CD4-positive, CD25-positive, alpha-beta regulatory T cell (primary cell): Measurements from ENCODE around the gene TXNL4A. TPM values are rescaled to one million over a fixed set of nuclear protein-coding genes. Genes with fewer than 3 reads are reported as not detected.

Source experiments
- ATAC-seq, 2 donors: fragments of 150-1000 bp; cut with Tn5 transposase; one replicate each; pipeline ENCODE4 v1.10.0; 2021; ENCODE audit warnings: low read depth in 2 of 2, moderate number of reproducible peaks in 2 of 2, moderate library complexity in 1 of 2
- DNase-seq, 3 donors: peaks; one replicate each; pipeline versions ENCODE4 v3.0.0 to v3.0.0-alpha.2; 2012 to 2022; ENCODE audit warnings: mixed read lengths in 1 of 3
- H3K27ac ChIP-seq: one replicate; pipeline ENCODE4 v1.7.0; 2013; ENCODE audit warnings: mild to moderate bottlenecking, low read length; ENCODE audit not compliant: insufficient read depth, poor library complexity, severe bottlenecking
- H3K27me3 ChIP-seq: one replicate; pipeline ENCODE4 v1.7.0; 2013; ENCODE audit warnings: low read length; ENCODE audit not compliant: control insufficient read depth, insufficient read depth
- H3K36me3 ChIP-seq: one replicate; pipeline ENCODE4 v1.7.0; 2013; ENCODE audit warnings: mild to moderate bottlenecking, low read length, moderate library complexity; ENCODE audit not compliant: control insufficient read depth, insufficient read depth
- H3K4me1 ChIP-seq: 2 replicates; pipeline ENCODE4 v1.7.0; 2013; ENCODE audit warnings: mild to moderate bottlenecking, low read length; ENCODE audit not compliant: insufficient read depth, control insufficient read depth, poor library complexity, severe bottlenecking
- H3K4me3 ChIP-seq: one replicate; pipeline ENCODE4 v1.7.0; 2013; ENCODE audit warnings: low read depth, mild to moderate bottlenecking, low read length, moderate library complexity
- H3K9me3 ChIP-seq, 2 experiments: 1 replicate in 1 of 2; 2 replicates in 1 of 2; pipeline ENCODE4 v1.7.0; 2013; ENCODE audit warnings: low read length in 2 of 2, mild to moderate bottlenecking in 1 of 2, moderate library complexity in 1 of 2; ENCODE audit not compliant: control insufficient read depth in 2 of 2
- H3K27ac Mint-ChIP-seq, 3 donors: one replicate each; pipeline ENCODE4 v1.8.0; 2020 to 2022; ENCODE audit warnings: mild to moderate bottlenecking in 3 of 3, mixed read lengths in 3 of 3, moderate library complexity in 2 of 3
- H3K27me3 Mint-ChIP-seq: one replicate; pipeline ENCODE4 v1.8.0; 2022; ENCODE audit warnings: mild to moderate bottlenecking, mixed read lengths
- H3K36me3 Mint-ChIP-seq: one replicate; pipeline ENCODE4 v1.8.0; 2020; ENCODE audit warnings: mixed read lengths
- H3K4me1 Mint-ChIP-seq, 4 donors: one replicate each; pipeline ENCODE4 v1.8.0; 2020 to 2022; ENCODE audit warnings: mixed read lengths in 4 of 4, mild to moderate bottlenecking in 1 of 4
- H3K4me3 Mint-ChIP-seq, 4 donors: one replicate each; pipeline ENCODE4 v1.8.0; 2020 to 2022; ENCODE audit warnings: mild to moderate bottlenecking in 4 of 4, mixed read lengths in 4 of 4, moderate library complexity in 3 of 4
- H3K9me3 Mint-ChIP-seq, 7 donors: one replicate each; pipeline ENCODE4 v1.8.0; 2020 to 2022; ENCODE audit warnings: mixed read lengths in 7 of 7, mild to moderate bottlenecking in 3 of 7, moderate library complexity in 2 of 7
- polyA plus RNA-seq, 4 donors: library from polyadenylated mRNA; unstranded; fragments of 300-500 nt; fragmentation: Illumina TruSeq; gene quantifications; one replicate each; pipeline ENCODE4 v1.2.3, GENCODE V29; 2021
- total RNA-seq: library from RNA; stranded (reverse); gene quantifications from one replicate; pipeline ENCODE4 v1.2.3, GENCODE V29; 2022

The TXNL4A gene
- total and polyA plus RNA-seq, 5 donors from 2014 or later: 70.5 to 216 (median 212) TPM

DNA sequence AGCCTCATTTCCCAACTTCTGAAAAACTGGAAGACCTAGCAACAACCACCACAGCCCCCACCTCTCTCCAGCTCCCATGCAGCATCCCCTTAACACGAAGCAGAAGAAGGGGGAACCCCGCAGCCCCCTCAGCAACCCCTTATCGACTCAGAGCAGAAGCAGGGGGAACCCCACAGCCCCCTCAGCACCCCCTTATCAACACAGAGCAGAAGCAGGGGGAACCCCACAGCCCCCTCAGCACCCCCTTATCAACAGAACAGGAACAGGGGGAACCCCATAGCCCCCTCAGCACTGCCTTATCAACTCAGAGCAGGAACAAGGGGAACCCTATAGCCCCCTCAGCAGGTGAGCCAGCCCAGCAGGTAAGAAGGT is 43.6 kb downstream of the TXNL4A start:
- DNase-seq (no peak), ATAC-seq (no peak)
- peak overlapping the region; percentile 32 to 67 (median 65) for H3K27ac Mint-ChIP-seq
- H3K9me3 Mint-ChIP-seq: no peaks in the 10 kb centered on the region
- no peaks in the 10 kb centered on the region for H3K27me3 ChIP-seq
- H3K4me3 Mint-ChIP-seq: no peak overlapping the region
- no peak overlapping the region for H3K4me3 ChIP-seq
- peaks cover 24% of the 10 kb centered on the region for H3K36me3 Mint-ChIP-seq
- no peak overlapping the region for H3K27ac ChIP-seq
- H3K4me1 ChIP-seq: peaks cover 19% of the 10 kb centered on the region
- H3K4me1 Mint-ChIP-seq: peaks cover 12 to 59% (median 25%) of the 10 kb centered on the region in 4 donors
- H3K36me3 ChIP-seq: peaks cover 27% of the 10 kb centered on the region
- no peaks in the 10 kb centered on the region for H3K27me3 Mint-ChIP-seq
- no peaks in the 10 kb centered on the region for H3K9me3 ChIP-seq

DNA sequence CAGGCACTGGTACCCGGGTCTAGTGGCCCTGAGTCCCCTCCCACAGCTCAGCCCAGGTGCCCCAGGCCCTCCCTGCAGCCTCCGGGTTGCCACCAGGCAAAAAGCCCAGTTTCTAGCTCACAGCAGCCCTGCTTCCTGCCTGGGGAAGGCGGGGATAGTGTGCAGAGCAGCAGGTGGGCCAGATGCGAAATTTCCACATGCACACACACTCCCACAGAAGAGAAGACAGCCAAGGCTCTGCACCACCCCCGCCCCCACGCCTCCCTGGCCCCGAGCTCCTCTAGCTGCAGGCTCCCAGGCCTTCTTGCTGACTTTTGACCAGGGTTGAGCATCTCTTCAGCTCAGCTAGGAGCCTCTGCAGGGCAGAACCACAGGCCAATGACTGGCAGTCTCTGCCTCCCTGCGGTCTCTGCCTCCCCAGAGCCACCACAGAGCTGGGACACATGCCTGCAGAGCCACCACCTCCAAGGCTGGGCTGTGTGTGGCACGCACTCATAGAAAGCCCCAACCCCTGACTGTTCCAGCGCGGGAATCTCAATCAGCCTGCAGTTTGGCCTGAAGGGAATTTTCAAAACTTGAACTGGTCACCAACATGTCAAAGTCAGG is 44.1 kb downstream of the TXNL4A start:
- Histone ChIP-seq H3K4me3 (no peak overlapping the region), H3K4me1 (peaks cover 14% of the 10 kb centered on the region), H3K36me3 (peaks cover 29% of the 10 kb centered on the region), H3K27me3 (no peaks in the 10 kb centered on the region), H3K27ac (no peak overlapping the region), H3K9me3 (no peaks in the 10 kb centered on the region)
- H3K27me3 Mint-ChIP-seq: no peaks in the 10 kb centered on the region
- H3K9me3 Mint-ChIP-seq: no peaks in the 10 kb centered on the region
- H3K4me1 Mint-ChIP-seq: peaks cover 11 to 57% (median 27%) of the 10 kb centered on the region in 4 donors
- peaks cover 29% of the 10 kb centered on the region for H3K36me3 Mint-ChIP-seq
- DNase-seq: no peak
- no peak overlapping the region for H3K4me3 Mint-ChIP-seq
- ATAC-seq: peak in 1 of 2 donors; percentile 30
- H3K27ac Mint-ChIP-seq: peak overlapping the region; percentile 32 to 67 (median 65)

GRCh38 chr18:79943608-79944125 is 44.7 kb downstream of the TXNL4A start:
- Histone ChIP-seq H3K27ac (no peak overlapping the region), H3K36me3 (peaks cover 29% of the 10 kb centered on the region), H3K27me3 (no peaks in the 10 kb centered on the region), H3K4me3 (no peak overlapping the region), H3K4me1 (peaks cover 9% of the 10 kb centered on the region), H3K9me3 (no peaks in the 10 kb centered on the region)
- no peak for DNase-seq
- Mint-ChIP-seq H3K36me3 (peaks cover 32% of the 10 kb centered on the region), H3K9me3 (peaks cover 0 to 1% (median 0%) of the 10 kb centered on the region in 7 donors), H3K27me3 (no peaks in the 10 kb centered on the region), H3K27ac (no peak overlapping the region), H3K4me1 (peaks cover 15 to 51% (median 28%) of the 10 kb centered on the region in 4 donors), H3K4me3 (no peak overlapping the region)
- ATAC-seq: no peak

- H3K27me3 ChIP-seq: no peaks in the 10 kb centered on the region
- ATAC-seq (no peak), DNase-seq (no peak)
- Mint-ChIP-seq H3K4me3 (peak overlapping the region in 1 of 4 donors; percentile 86), H3K4me1 (peaks cover 15 to 45% (median 28%) of the 10 kb centered on the region in 4 donors), H3K36me3 (peaks cover 34% of the 10 kb centered on the region), H3K27me3 (no peaks in the 10 kb centered on the region), H3K9me3 (peaks cover 0 to 1% (median 0%) of the 10 kb centered on the region in 7 donors), H3K27ac (peak overlapping the region in 1 of 3 donors; percentile 65)
- H3K36me3 ChIP-seq: peaks cover 35% of the 10 kb centered on the region
- H3K4me1 ChIP-seq: peaks cover 9% of the 10 kb centered on the region
- H3K4me3 ChIP-seq: no peak overlapping the region
- H3K27ac ChIP-seq: no peak overlapping the region
- H3K9me3 ChIP-seq: no peaks in the 10 kb centered on the region
Measured at GRCh38 chr18:79942786-79943607, 45.4 kb downstream of the TXNL4A start.

DNA sequence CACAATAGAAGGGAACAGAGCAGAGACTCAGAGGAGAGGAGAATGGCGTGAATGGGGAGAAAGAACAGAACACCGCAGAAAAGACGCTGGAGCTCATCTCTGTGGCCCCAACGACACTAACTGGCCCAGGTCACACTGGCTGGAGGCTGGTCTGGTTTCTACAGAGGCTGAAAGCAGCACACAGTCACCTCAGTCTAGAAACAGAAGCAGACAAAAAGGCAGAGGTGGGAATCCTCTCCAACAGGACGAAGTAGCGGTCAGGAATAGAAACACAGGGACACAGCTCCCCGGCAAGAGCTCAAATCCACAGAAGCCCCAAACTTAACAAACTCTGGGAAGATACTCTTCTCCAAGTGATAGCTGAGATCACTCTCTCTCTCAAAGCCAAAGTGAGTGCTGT is 46.2 kb downstream of the TXNL4A start:
- no peak for DNase-seq
- Mint-ChIP-seq H3K27ac (peak overlapping the region in 1 of 3 donors; percentile 18), H3K4me1 (peaks cover 15 to 42% (median 28%) of the 10 kb centered on the region in 4 donors), H3K36me3 (peaks cover 42% of the 10 kb centered on the region), H3K9me3 (peaks cover 0 to 3% (median 1%) of the 10 kb centered on the region in 7 donors), H3K27me3 (no peaks in the 10 kb centered on the region), H3K4me3 (no peak overlapping the region)
- no peak overlapping the region for H3K4me3 ChIP-seq
- no peaks in the 10 kb centered on the region for H3K27me3 ChIP-seq
- H3K9me3 ChIP-seq: peaks cover 0 to 4% of the 10 kb centered on the region in 2 experiments
- peaks cover 40% of the 10 kb centered on the region for H3K36me3 ChIP-seq
- ATAC-seq: no peak
- no peak overlapping the region for H3K27ac ChIP-seq
- H3K4me1 ChIP-seq: peaks cover 9% of the 10 kb centered on the region

DNA sequence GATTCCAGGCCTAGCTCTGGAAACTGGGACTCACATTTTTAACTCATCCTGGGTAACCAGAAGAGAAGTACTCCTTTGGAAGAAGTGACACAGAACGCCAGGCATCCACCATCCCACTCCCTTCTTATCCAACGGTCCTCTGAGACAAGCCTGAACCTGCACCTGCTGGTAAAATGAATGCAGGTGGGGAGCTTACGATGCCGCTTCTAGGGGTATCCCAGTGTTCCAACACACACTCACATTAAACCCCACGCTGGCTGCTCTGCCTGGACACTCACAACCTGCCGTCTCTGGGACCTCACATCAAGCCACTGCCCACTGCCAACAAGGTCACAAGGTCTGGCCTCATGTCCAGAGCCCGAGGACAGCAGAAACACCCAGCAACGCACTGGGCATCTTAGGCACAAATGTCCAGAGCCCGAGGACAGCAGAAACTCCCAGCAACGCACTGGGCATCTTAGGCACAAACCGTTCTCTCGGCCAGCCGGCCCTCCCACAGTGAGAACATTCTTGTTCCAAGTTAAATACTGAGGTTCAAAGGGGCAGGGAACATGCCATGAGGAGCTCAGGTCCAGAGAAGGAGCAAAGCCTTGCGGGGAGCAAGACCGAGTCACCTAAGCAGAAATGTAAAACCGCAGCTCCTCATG is 46.8 kb downstream of the TXNL4A start:
- no peak overlapping the region for H3K4me3 ChIP-seq
- H3K4me1 ChIP-seq: peaks cover 9% of the 10 kb centered on the region
- H3K27me3 ChIP-seq: no peaks in the 10 kb centered on the region
- peaks cover 0 to 7% of the 10 kb centered on the region in 2 experiments for H3K9me3 ChIP-seq
- H3K4me1 Mint-ChIP-seq: peaks cover 11 to 39% (median 27%) of the 10 kb centered on the region in 4 donors
- H3K27ac ChIP-seq: no peak overlapping the region
- H3K9me3 Mint-ChIP-seq: peaks cover 0 to 3% (median 2%) of the 10 kb centered on the region in 7 donors
- ATAC-seq (no peak), DNase-seq (no peak)
- H3K27ac Mint-ChIP-seq: peak overlapping the region in 1 of 3 donors; percentile 18
- H3K4me3 Mint-ChIP-seq: no peak overlapping the region
- H3K36me3 ChIP-seq: peaks cover 40% of the 10 kb centered on the region
- H3K27me3 Mint-ChIP-seq: no peaks in the 10 kb centered on the region
- H3K36me3 Mint-ChIP-seq: peaks cover 48% of the 10 kb centered on the region

- peaks cover 0 to 8% (median 3%) of the 10 kb centered on the region in 7 donors for H3K9me3 Mint-ChIP-seq
- Histone ChIP-seq H3K36me3 (peaks cover 46% of the 10 kb centered on the region), H3K27ac (no peak overlapping the region), H3K27me3 (no peaks in the 10 kb centered on the region), H3K4me1 (peaks cover 9% of the 10 kb centered on the region), H3K4me3 (no peak overlapping the region), H3K9me3 (peaks cover 0 to 13% of the 10 kb centered on the region in 2 experiments)
- no peak overlapping the region for H3K27ac Mint-ChIP-seq
- peaks cover 11 to 33% (median 22%) of the 10 kb centered on the region in 4 donors for H3K4me1 Mint-ChIP-seq
- no peaks in the 10 kb centered on the region for H3K27me3 Mint-ChIP-seq
- DNase-seq (no peak), ATAC-seq (no peak)
- peaks cover 52% of the 10 kb centered on the region for H3K36me3 Mint-ChIP-seq
- H3K4me3 Mint-ChIP-seq: no peak overlapping the region
Measured at GRCh38 chr18:79940814-79941472, 47.4 kb downstream of the TXNL4A start.
